ENCODE measurements around the gene SERPINC1. TPM values are rescaled to one million over a fixed set of nuclear protein-coding genes. Genes with fewer than 3 reads are reported as not detected.

Gene SERPINC1
- total RNA-seq, 2 donors from 2014 or later = not detected

DNA sequence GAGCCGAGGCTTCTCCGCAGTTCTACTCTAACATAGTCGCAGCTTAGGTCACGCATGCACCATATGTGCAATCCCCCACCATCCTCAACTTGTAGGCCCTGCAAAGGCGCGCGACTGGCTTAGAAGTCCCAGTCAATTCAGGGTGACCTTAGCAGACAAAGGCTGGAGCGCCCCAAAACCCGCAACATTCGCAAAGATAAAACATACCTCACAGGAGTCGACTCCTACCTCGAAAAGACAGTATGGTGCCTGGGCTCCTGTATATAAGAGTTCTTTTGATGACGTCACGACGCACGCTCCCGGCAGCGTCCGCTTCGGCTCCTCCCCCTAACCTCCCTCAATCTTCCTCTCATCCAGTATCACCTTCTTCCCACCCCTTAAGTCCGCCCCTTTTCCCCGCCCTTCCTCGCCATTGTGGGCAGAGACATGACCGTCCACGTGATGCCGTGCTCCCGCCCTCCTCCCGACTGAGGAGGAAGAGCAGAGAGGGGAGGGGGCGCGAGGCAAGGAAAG lies 49.3 kb downstream of the SERPINC1 start, which contains the start of gene GAS5:
GAS5 (minus strand) TSS at position 237 of the 513 bp plus-strand sequence.
- no peaks in the 10 kb centered on the region for H3K9me3 ChIP-seq
- H3K4me1 ChIP-seq (ENCODE audit: control insufficient read depth in 1 of 2, low read depth in 2 of 2) = peaks cover 14 to 39% of the 10 kb centered on the region in 2 donors
- DNase-seq (ENCODE audit: low spot score) (peak; percentile 100), ATAC-seq (ENCODE audit: insufficient number of reproducible peaks, low FRiP score, low read depth) (peak; percentile 99)
- no peaks in the 10 kb centered on the region for H3K27me3 ChIP-seq (replicated peaks; ENCODE audit: insufficient read depth)
- H3K36me3 ChIP-seq = peaks cover 20% of the 10 kb centered on the region
- H3K4me3 ChIP-seq = peak within 1 kb of the TSS; percentile 91
- TF ChIP-seq, protein P1, sequence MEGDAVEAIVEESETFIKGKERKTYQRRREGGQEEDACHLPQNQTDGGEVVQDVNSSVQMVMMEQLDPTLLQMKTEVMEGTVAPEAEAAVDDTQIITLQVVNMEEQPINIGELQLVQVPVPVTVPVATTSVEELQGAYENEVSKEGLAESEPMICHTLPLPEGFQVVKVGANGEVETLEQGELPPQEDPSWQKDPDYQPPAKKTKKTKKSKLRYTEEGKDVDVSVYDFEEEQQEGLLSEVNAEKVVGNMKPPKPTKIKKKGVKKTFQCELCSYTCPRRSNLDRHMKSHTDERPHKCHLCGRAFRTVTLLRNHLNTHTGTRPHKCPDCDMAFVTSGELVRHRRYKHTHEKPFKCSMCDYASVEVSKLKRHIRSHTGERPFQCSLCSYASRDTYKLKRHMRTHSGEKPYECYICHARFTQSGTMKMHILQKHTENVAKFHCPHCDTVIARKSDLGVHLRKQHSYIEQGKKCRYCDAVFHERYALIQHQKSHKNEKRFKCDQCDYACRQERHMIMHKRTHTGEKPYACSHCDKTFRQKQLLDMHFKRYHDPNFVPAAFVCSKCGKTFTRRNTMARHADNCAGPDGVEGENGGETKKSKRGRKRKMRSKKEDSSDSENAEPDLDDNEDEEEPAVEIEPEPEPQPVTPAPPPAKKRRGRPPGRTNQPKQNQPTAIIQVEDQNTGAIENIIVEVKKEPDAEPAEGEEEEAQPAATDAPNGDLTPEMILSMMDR (IDR thresholded peaks at IDR 0.05) = no peak
- H3K27ac ChIP-seq = peak within 1 kb of the TSS; percentile 88 to 93

- Histone ChIP-seq H3K4me3 (peak overlapping the region; percentile 91), H3K27ac (peak overlapping the region; percentile 88 to 93), H3K4me1 (ENCODE audit: control insufficient read depth in 1 of 2, low read depth in 2 of 2) (peaks cover 14 to 39% of the 10 kb centered on the region in 2 donors), H3K27me3 (replicated peaks; ENCODE audit: insufficient read depth) (no peaks in the 10 kb centered on the region), H3K9me3 (no peaks in the 10 kb centered on the region), H3K36me3 (peaks cover 25% of the 10 kb centered on the region)
- DNase-seq (ENCODE audit: low spot score) = no peak
- TF ChIP-seq, protein P1 (IDR thresholded peaks at IDR 0.05) = no peak
- ATAC-seq (ENCODE audit: insufficient number of reproducible peaks, low FRiP score, low read depth) = peak; percentile 6
Observed at GRCh38 chr1:173867141-173867752, 49.9 kb downstream of the SERPINC1 start.

DNA sequence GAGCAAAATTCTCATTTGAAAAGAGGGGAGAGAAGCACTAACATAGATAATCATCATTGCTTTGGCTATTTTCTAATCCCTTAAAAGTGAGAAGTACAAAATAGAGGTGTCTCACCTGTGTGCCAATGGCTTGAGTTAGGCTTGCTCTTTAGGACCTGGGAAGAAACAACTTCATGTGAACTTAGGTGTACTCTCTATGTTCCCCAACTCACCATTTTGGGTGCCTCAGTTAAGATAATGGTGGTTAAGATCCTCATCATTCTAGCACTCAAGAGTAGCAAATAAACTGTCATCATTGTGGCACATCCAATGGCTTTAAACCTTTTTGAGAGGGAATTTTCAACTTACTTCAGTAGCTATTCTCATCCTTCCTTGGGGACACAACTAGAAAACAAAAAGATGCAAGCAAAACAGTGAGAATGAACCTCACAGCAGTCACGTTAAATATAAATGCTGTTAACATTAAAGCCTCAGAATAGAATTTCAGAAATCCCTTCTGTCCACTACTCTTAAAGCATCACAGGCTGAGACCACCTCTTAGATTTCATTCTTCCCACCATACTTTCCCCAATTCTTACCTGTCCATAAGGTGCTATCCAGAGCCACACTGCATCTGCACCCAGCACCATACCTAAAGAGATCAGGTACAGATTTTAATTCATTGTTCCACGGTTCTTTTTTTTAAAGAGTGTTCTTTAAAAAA lies 50.6 kb downstream of the SERPINC1 start:
- peak overlapping the region; percentile 88 to 93 for H3K27ac ChIP-seq
- ATAC-seq (ENCODE audit: insufficient number of reproducible peaks, low FRiP score, low read depth) (no peak), DNase-seq (ENCODE audit: low spot score) (no peak)
- no peaks in the 10 kb centered on the region for H3K9me3 ChIP-seq
- H3K36me3 ChIP-seq = peaks cover 25% of the 10 kb centered on the region
- TF ChIP-seq, protein P1 (IDR thresholded peaks at IDR 0.05) = no peak
- peaks cover 14 to 39% of the 10 kb centered on the region in 2 donors for H3K4me1 ChIP-seq (ENCODE audit: control insufficient read depth in 1 of 2, low read depth in 2 of 2)
- H3K27me3 ChIP-seq (replicated peaks; ENCODE audit: insufficient read depth) = no peaks in the 10 kb centered on the region
- peak overlapping the region; percentile 91 for H3K4me3 ChIP-seq

DNA sequence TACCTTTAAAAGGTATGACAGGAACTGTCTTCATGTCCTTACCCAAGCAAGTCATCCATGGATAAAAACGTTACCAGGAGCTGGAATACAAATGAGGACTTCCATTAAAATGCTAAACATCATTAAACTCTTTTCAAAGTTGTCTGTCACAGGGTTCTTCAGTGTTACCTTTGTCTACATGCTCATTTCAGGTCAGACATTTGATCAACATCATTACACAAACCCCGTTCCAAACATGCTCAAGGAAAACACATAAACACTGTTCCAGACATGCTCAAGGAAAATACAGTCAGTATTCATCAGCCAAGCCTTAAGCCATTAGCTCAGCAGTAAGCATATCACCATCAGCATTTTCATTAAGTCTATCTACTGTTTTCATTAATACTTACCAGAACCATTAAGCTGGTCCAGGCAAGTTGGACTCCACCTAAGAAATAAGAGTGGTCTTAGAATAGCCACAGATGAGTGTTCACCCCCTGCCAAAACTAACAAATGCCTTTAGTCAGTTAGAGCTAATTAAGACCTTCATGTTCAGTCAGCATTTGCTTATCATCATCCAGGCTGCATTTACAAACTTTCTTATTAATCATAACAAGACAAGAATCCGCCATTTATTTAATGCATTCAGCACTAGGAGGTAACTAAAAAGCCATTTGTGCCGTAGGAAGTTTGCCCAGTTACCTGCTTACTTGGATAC lies 51.5 kb downstream of the SERPINC1 start:
- Histone ChIP-seq H3K27me3 (replicated peaks; ENCODE audit: insufficient read depth) (no peaks in the 10 kb centered on the region), H3K9me3 (no peaks in the 10 kb centered on the region), H3K36me3 (peaks cover 27% of the 10 kb centered on the region), H3K4me3 (no peak overlapping the region), H3K27ac (no peak overlapping the region), H3K4me1 (ENCODE audit: control insufficient read depth in 1 of 2, low read depth in 2 of 2) (peaks cover 14 to 39% of the 10 kb centered on the region in 2 donors)
- TF ChIP-seq, protein P1 (IDR thresholded peaks at IDR 0.05) = no peak
- ATAC-seq (ENCODE audit: insufficient number of reproducible peaks, low FRiP score, low read depth) (no peak), DNase-seq (ENCODE audit: low spot score) (no peak)
